Colonic mucosa (tissue), 4 donors: Measurements from ENCODE around the gene ATXN1. TPM values are rescaled to one million over a fixed set of nuclear protein-coding genes. Genes with fewer than 3 reads are reported as not detected.

Experiments used
- DNase-seq: peaks from one replicate; pipeline ENCODE4 v3.0.0-alpha.2; 2020
- H3K27ac ChIP-seq: fragments of 200-600 bp; one replicate; pipeline ENCODE4 v1.8.0; 2021
- H3K27me3 ChIP-seq: fragments of 200-600 bp; one replicate; pipeline ENCODE4 v1.8.0; 2021
- H3K36me3 ChIP-seq: fragments of 200-600 bp; one replicate; pipeline ENCODE4 v1.8.0; 2021
- H3K4me1 ChIP-seq: fragments of 200-600 bp; one replicate; pipeline ENCODE4 v1.8.0; 2021; ENCODE audit warnings: mild to moderate bottlenecking
- H3K4me3 ChIP-seq: fragments of 200-600 bp; one replicate; pipeline ENCODE4 v1.8.0; 2021
- H3K9ac ChIP-seq, 2 donors: one replicate each; pipeline ENCODE4 v1.7.0; 2013; ENCODE audit warnings: control low read depth in 2 of 2, low read depth in 2 of 2, low read length in 2 of 2
- H3K9me3 ChIP-seq: fragments of 200-600 bp; one replicate; pipeline ENCODE4 v1.8.0; 2021
- CTCF ChIP-seq: fragments of 200-600 bp; IDR thresholded peaks from one replicate; pipeline ENCODE4 v1.8.0; 2022; ENCODE audit warnings: antibody characterized with exemption, mild to moderate bottlenecking
- intact Hi-C: fragments of 100-400 bp; cut with DNase I; formaldehyde crosslinking; loops from one replicate; pipeline ENCODE4 v1.14.1; 2022
- total RNA-seq, 2 donors: library from RNA; stranded (reverse); fragmentation: NEBNext Ultra II Directional in 1 of 2; extraction: Animal tissue kit (Norgen Biotek cat#: 25700) in 1 of 2; gene quantifications; one replicate each; pipeline ENCODE4 v1.2.1, GENCODE V29; 2021
- donor health status: healthy.
- donor health status: DM: no; HTN: no; CAD: no.
- donor health status: DM: no; HTN: no; CAD: no.

The ATXN1 gene
- total RNA-seq, 2 donors from 2014 or later = 24.5 to 41.9 TPM

DNA sequence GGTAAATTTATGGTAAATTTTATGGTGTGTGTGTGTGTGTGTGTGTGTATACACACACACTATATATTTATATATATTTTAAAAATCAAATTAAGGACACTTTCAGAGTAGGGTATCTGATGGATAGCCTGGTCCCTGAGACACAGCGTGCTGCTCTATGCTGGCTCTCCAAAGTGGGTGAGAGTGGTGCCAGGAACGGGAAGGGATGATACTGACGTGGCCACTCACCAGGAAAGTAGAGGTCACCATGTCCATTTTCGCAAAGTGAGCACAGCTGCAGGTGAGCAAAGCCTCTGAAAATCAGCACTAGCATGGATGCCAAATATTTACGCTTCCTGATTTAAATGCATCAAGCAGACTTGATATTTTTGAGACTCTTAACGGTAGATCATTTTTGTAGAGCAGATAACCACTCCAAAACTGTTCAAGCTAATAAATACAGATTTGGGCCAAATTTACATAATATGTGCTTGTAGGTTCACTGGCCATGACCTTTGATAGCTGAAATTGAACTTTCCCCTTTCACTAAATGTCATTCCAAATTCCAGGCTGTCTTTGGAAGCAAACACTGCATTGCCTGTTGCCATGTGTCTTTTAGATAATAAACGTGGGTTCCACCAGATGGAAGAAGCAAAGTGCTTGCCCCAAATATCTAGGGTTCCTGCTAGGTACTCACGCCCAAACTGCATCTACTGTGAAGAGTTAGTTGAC is 116.6 kb downstream of the ATXN1 start:
- no peak for TF ChIP-seq CTCF
- Histone ChIP-seq H3K4me3 (no peak overlapping the region), H3K9me3 (no peaks in the 10 kb centered on the region), H3K36me3 (no peaks in the 10 kb centered on the region), H3K27ac (no peak overlapping the region), H3K27me3 (no peaks in the 10 kb centered on the region), H3K9ac (no peak overlapping the region), H3K4me1 (no peaks in the 10 kb centered on the region)
- no peak for DNase-seq
- intact Hi-C loops = no loop called here

DNA sequence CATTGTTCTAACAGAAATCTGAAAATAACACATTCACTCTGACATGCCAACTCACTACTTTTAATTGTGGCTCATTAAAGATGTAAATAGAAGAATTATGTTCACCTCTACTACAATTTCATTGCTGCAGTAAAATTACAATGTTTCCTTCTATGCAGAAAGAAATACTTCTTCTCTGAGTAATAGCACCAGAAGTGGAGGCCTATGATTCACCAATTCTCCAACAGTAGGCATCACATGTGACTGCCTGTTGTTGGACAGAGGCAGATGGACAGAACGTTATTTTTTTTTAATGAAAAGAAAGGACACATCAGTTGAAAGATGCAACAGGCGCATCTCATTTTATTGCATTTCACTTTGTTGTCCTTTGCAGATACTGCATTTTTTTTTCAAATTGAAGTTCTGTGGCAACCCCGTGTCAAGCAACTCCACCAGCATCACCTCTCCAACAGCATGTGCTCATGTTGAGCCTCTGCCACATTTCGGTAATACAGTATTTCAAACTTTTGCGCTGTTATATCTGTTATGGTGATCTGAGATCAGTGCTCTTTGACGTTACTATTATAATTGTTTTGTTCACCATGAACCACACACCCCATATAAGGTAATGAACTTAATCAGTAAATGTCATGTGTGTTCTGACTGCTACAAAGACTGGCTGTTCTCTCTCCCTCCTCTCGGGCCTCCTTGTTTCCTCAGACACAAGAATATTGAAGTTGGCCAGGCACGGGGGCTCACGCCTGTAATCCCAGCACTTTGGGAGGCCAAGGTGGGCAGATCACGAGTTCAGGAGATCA is 121.4 kb downstream of the ATXN1 start:
- Histone ChIP-seq H3K4me3 (no peak overlapping the region), H3K9ac (no peak overlapping the region), H3K27me3 (no peaks in the 10 kb centered on the region), H3K9me3 (no peaks in the 10 kb centered on the region), H3K27ac (no peak overlapping the region), H3K36me3 (no peaks in the 10 kb centered on the region), H3K4me1 (no peaks in the 10 kb centered on the region)
- intact Hi-C loops = no loop called here
- no peak for TF ChIP-seq CTCF
- DNase-seq = no peak

- TF ChIP-seq CTCF = no peak
- no peaks in the 10 kb centered on the region for H3K9me3 ChIP-seq
- no peak overlapping the region for H3K4me3 ChIP-seq
- H3K27me3 ChIP-seq = no peaks in the 10 kb centered on the region
- H3K9ac ChIP-seq = no peak overlapping the region
- intact Hi-C loops = no loop called here
- H3K36me3 ChIP-seq = no peaks in the 10 kb centered on the region
- no peak overlapping the region for H3K27ac ChIP-seq
- H3K4me1 ChIP-seq = no peaks in the 10 kb centered on the region
- no peak for DNase-seq
Measured at GRCh38 chr6:16637635-16638034, 123.6 kb downstream of the ATXN1 start.

- Histone ChIP-seq H3K4me1 (no peaks in the 10 kb centered on the region), H3K36me3 (no peaks in the 10 kb centered on the region), H3K9ac (no peak overlapping the region), H3K9me3 (no peaks in the 10 kb centered on the region), H3K27me3 (no peaks in the 10 kb centered on the region), H3K4me3 (no peak overlapping the region), H3K27ac (no peak overlapping the region)
- intact Hi-C loops = no loop called here
- TF ChIP-seq CTCF = no peak
- no peak for DNase-seq
Measured at GRCh38 chr6:16635810-16636602, 125.3 kb downstream of the ATXN1 start.

- Histone ChIP-seq H3K4me3 (no peak overlapping the region), H3K9me3 (no peaks in the 10 kb centered on the region), H3K27ac (no peak overlapping the region), H3K36me3 (no peaks in the 10 kb centered on the region), H3K9ac (no peak overlapping the region), H3K4me1 (no peaks in the 10 kb centered on the region), H3K27me3 (no peaks in the 10 kb centered on the region)
- intact Hi-C loops = no loop called here
- no peak for DNase-seq
- TF ChIP-seq CTCF = no peak
Measured at GRCh38 chr6:16635291-16635809, 125.9 kb downstream of the ATXN1 start.
